Measurements from ENCODE around the gene SMC1A.

The SMC1A gene

GRCh38 chrX:53356186-53356585 is 66.3 kb downstream of the SMC1A start:
- Histone ChIP-seq H3K9me3 (ENCODE audit: severe bottlenecking) (no peaks in the 10 kb centered on the region), H3K36me3 (ENCODE audit: low read depth) (no peaks in the 10 kb centered on the region), H3K27me3 (ENCODE audit: insufficient read depth, poor library complexity, severe bottlenecking) (no peaks in the 10 kb centered on the region), H3K4me1 (ENCODE audit: insufficient read depth, poor library complexity, severe bottlenecking) (no peaks in the 10 kb centered on the region), H3K27ac (ENCODE audit: poor library complexity, severe bottlenecking) (no peak overlapping the region), H3K4me3 (ENCODE audit: severe bottlenecking) (no peak overlapping the region)
- DNase-seq (ENCODE audit: low spot score) (no peak), ATAC-seq (ENCODE audit: low read depth) (no peak)
- TF ChIP-seq CTCF (IDR thresholded peaks at IDR 0.05; ENCODE audit: poor library complexity, severe bottlenecking) = no peak

- no peak for ATAC-seq (ENCODE audit: low read depth)
- no peaks in the 10 kb centered on the region for H3K27me3 ChIP-seq (ENCODE audit: insufficient read depth, poor library complexity, severe bottlenecking)
- H3K9me3 ChIP-seq (ENCODE audit: severe bottlenecking) = no peaks in the 10 kb centered on the region
These were observed 67.8 kb downstream of the SMC1A start for GRCh38 chrX:53354669-53355068.

GRCh38 chrX:53347948-53348347 is 74.5 kb downstream of the SMC1A start:
- no peaks in the 10 kb centered on the region for H3K36me3 ChIP-seq (ENCODE audit: low read depth)
- H3K27me3 ChIP-seq (ENCODE audit: insufficient read depth, poor library complexity, severe bottlenecking) = no peaks in the 10 kb centered on the region
- ATAC-seq (ENCODE audit: low read depth) (no peak), DNase-seq (ENCODE audit: low spot score) (no peak)
- H3K27ac ChIP-seq (ENCODE audit: poor library complexity, severe bottlenecking) = no peak overlapping the region
- no peak overlapping the region for H3K4me3 ChIP-seq (ENCODE audit: severe bottlenecking)
- TF ChIP-seq CTCF (IDR thresholded peaks at IDR 0.05; ENCODE audit: poor library complexity, severe bottlenecking) = no peak
- H3K4me1 ChIP-seq (ENCODE audit: insufficient read depth, poor library complexity, severe bottlenecking) = no peaks in the 10 kb centered on the region
- H3K9me3 ChIP-seq (ENCODE audit: severe bottlenecking) = no peaks in the 10 kb centered on the region

More at GRCh38 chrX:53354669-53355068, 67.8 kb downstream of the SMC1A start:
- no peak for DNase-seq (ENCODE audit: low spot score)
- no peak for TF ChIP-seq CTCF (IDR thresholded peaks at IDR 0.05; ENCODE audit: poor library complexity, severe bottlenecking)
- Histone ChIP-seq H3K27ac (ENCODE audit: poor library complexity, severe bottlenecking) (no peak overlapping the region), H3K36me3 (ENCODE audit: low read depth) (no peaks in the 10 kb centered on the region), H3K4me1 (ENCODE audit: insufficient read depth, poor library complexity, severe bottlenecking) (no peaks in the 10 kb centered on the region), H3K4me3 (ENCODE audit: severe bottlenecking) (no peak overlapping the region)

GRCh38 chrX:53340852-53341645 is 81.4 kb downstream of the SMC1A start:
- H3K36me3 ChIP-seq (ENCODE audit: low read depth) = no peaks in the 10 kb centered on the region
- no peak for DNase-seq (ENCODE audit: low spot score)
- H3K27ac ChIP-seq (ENCODE audit: poor library complexity, severe bottlenecking) = no peak overlapping the region
- ATAC-seq (ENCODE audit: low read depth) = no peak
- H3K4me3 ChIP-seq (ENCODE audit: severe bottlenecking) = no peak overlapping the region
- H3K27me3 ChIP-seq (ENCODE audit: insufficient read depth, poor library complexity, severe bottlenecking) = no peaks in the 10 kb centered on the region
- no peaks in the 10 kb centered on the region for H3K9me3 ChIP-seq (ENCODE audit: severe bottlenecking)
- no peak for TF ChIP-seq CTCF (IDR thresholded peaks at IDR 0.05; ENCODE audit: poor library complexity, severe bottlenecking)
- H3K4me1 ChIP-seq (ENCODE audit: insufficient read depth, poor library complexity, severe bottlenecking) = no peaks in the 10 kb centered on the region

- Histone ChIP-seq H3K36me3 (ENCODE audit: low read depth) (no peaks in the 10 kb centered on the region), H3K4me1 (ENCODE audit: insufficient read depth, poor library complexity, severe bottlenecking) (no peaks in the 10 kb centered on the region), H3K4me3 (ENCODE audit: severe bottlenecking) (no peak overlapping the region), H3K27ac (ENCODE audit: poor library complexity, severe bottlenecking) (no peak overlapping the region), H3K27me3 (ENCODE audit: insufficient read depth, poor library complexity, severe bottlenecking) (no peaks in the 10 kb centered on the region), H3K9me3 (ENCODE audit: severe bottlenecking) (no peaks in the 10 kb centered on the region)
- TF ChIP-seq CTCF (IDR thresholded peaks at IDR 0.05; ENCODE audit: poor library complexity, severe bottlenecking) = no peak
- ATAC-seq (ENCODE audit: low read depth) (no peak), DNase-seq (ENCODE audit: low spot score) (no peak)
These were observed 85.4 kb downstream of the SMC1A start for GRCh38 chrX:53337101-53337500.

Measured in RWPE2 (cell line).